Lung microvascular endothelial cell (primary cell): ENCODE data around the gene CCL24. TPM values are rescaled to one million over a fixed set of nuclear protein-coding genes. Genes with fewer than 3 reads are reported as not detected.
"Not testable (repeated sequence)": the region's sequence is repeated elsewhere in the genome, so short reads cannot be mapped to it uniquely, and the experiment has no call there.

ENCODE experiments used
- DNase-seq, 2 donors: peaks; one replicate each; pipeline versions ENCODE4 v3.0.0 to v3.0.0-alpha.2; 2010; ENCODE audit warnings: low read depth in 2 of 2
- total RNA-seq: library from RNA; depleted of rRNA; stranded (reverse); fragments of >200 nt; gene quantifications from 2 replicates; pipeline ENCODE4 v1.2.1, GENCODE V29; 2014

The CCL24 gene
- total RNA-seq, 1 donor from 2014 or later = not detected

- DNase-seq = not testable (repeated sequence)
Observed at GRCh38 chr7:75783058-75783457, 30.5 kb downstream of the CCL24 start.

- not testable (repeated sequence) for DNase-seq
Observed at GRCh38 chr7:75780647-75781273, 32.8 kb downstream of the CCL24 start.

GRCh38 chr7:75779516-75779915 is 34.1 kb downstream of the CCL24 start:
- DNase-seq = not testable (repeated sequence)

- DNase-seq = not testable (repeated sequence)
Observed at GRCh38 chr7:75779035-75779434, 34.6 kb downstream of the CCL24 start.

- DNase-seq = peak; percentile 52 to 75
Observed at GRCh38 chr7:75776295-75776971, 37.2 kb downstream of the CCL24 start.

- DNase-seq = not testable (repeated sequence)
Observed at GRCh38 chr7:75773958-75774357, 39.6 kb downstream of the CCL24 start.

- peak in 1 of 2 donors; percentile 7 for DNase-seq
Observed at GRCh38 chr7:75772081-75773077, 41.2 kb downstream of the CCL24 start, which contains the start of gene CCL26. CCL26 (minus strand) TSS chr7:75772211; CDS start chr7:75772176, 35 bp downstream.

GRCh38 chr7:75771224-75771623 is 42.4 kb downstream of the CCL24 start:
- no peak for DNase-seq

GRCh38 chr7:75762350-75762917 is 51.2 kb downstream of the CCL24 start:
- peak; percentile 69 to 75 for DNase-seq

- not testable (repeated sequence) for DNase-seq
Observed at GRCh38 chr7:75761801-75762200, 51.8 kb downstream of the CCL24 start.

Other genes starting within 250 kb of the CCL24 start
- 20.9 and 24.6 TPM in 2 replicates for gene HIP1, start 74.9 kb downstream of the CCL24 start, total RNA-seq
- not detected in 2 replicates for gene CCL26, start 41.6 kb downstream of the CCL24 start, total RNA-seq
- gene RHBDD2, start 65.2 kb upstream of the CCL24 start, total RNA-seq = 14.8 and 16.1 TPM in 2 replicates
- gene POR, start 101.3 kb upstream of the CCL24 start, total RNA-seq = 67.6 and 132 TPM in 2 replicates
- gene TMEM120A, start 180.8 kb upstream of the CCL24 start, total RNA-seq = 56.4 and 197 TPM in 2 replicates
- gene STYXL1, start 234.2 kb upstream of the CCL24 start, total RNA-seq = 20.7 and 33.9 TPM in 2 replicates
- 29.8 and 35.3 TPM in 2 replicates for gene MDH2, start 234.3 kb upstream of the CCL24 start, total RNA-seq